ENCODE data around the gene HMBS. TPM values are rescaled to one million over a fixed set of nuclear protein-coding genes. Genes with fewer than 3 reads are reported as not detected.

HMBS gene
- total RNA-seq, 1 donor from 2014 or later, result 19.5 TPM

DNA sequence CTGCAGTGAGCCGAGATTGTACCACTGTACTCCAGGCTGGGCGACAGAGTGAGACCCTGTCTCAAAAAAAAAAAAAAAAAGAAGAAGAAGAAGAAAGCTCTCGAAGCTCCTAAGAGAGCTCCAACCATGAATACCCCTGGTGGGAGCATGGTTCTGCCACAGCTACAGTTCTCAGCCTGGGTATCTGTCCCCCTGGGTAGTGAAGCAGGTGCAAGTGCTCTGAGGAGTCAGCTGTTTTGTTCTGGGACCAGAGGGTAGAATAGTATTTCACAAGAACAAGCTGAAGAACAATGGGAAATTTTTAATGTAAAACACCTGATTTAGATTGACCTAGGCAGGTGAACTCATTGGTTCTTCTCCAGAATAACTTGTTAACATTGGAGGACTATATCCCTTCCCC, 23.4 kb upstream of the HMBS start:
- Histone ChIP-seq H3K4me1 (peaks cover 15% of the 10 kb centered on the region), H3K27me3 (no peaks in the 10 kb centered on the region), H3K9me3 (no peaks in the 10 kb centered on the region), H3K27ac (no peak overlapping the region), H3K36me3 (no peaks in the 10 kb centered on the region), H3K4me3 (no peak overlapping the region)
- intact Hi-C loops (cut with DNase I), result no loop called here
- TF ChIP-seq, protein P1, sequence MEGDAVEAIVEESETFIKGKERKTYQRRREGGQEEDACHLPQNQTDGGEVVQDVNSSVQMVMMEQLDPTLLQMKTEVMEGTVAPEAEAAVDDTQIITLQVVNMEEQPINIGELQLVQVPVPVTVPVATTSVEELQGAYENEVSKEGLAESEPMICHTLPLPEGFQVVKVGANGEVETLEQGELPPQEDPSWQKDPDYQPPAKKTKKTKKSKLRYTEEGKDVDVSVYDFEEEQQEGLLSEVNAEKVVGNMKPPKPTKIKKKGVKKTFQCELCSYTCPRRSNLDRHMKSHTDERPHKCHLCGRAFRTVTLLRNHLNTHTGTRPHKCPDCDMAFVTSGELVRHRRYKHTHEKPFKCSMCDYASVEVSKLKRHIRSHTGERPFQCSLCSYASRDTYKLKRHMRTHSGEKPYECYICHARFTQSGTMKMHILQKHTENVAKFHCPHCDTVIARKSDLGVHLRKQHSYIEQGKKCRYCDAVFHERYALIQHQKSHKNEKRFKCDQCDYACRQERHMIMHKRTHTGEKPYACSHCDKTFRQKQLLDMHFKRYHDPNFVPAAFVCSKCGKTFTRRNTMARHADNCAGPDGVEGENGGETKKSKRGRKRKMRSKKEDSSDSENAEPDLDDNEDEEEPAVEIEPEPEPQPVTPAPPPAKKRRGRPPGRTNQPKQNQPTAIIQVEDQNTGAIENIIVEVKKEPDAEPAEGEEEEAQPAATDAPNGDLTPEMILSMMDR (IDR thresholded peaks at IDR 0.05), result no peak
- DNase-seq (no peak), ATAC-seq (no peak)

DNA sequence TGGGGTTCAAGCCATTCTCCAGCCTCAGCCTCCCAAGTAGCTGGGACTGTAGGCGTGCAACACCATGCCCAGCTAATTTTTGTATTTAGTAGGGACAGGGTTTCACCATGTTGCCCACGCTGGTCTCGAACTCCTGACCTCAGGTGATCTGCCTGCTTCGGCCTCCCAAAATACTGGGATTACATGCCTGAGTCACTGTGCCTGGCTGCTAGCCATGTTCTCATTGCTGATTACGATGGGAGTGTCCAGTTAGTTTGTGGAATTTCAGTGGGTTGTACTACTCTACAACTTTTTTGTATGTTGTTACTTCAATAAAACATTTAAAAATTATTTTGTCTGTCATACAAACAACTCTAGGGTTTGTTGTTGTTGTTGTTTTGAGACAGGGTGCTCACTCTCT, 21.9 kb upstream of the HMBS start:
- intact Hi-C loops (cut with DNase I), result no loop called here
- Histone ChIP-seq H3K27ac (no peak overlapping the region), H3K4me1 (peaks cover 20% of the 10 kb centered on the region), H3K36me3 (no peaks in the 10 kb centered on the region), H3K9me3 (no peaks in the 10 kb centered on the region), H3K27me3 (no peaks in the 10 kb centered on the region), H3K4me3 (no peak overlapping the region)
- DNase-seq (no peak), ATAC-seq (no peak)
- TF ChIP-seq, protein P1 (IDR thresholded peaks at IDR 0.05), result no peak

DNA sequence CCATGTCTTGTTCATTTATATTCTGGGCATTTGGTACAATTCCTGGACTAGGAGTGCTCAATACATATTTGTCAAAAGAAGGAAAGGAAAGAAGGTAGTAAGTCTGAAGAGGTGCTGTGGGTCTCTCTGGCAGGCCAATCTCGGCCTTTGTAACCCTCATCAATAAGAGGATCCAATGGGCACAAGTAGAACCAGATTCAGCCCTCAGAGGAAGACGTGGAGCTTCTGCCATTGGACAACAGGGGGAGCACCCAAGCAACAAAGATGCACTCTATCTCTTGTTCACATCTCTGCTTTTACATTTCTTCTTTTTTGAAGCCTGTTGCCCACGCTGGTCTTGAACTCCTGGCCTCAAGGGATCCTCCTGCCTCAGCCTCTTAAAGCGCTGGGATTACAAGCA, 19.3 kb upstream of the HMBS start:
- TF ChIP-seq, protein P1 (IDR thresholded peaks at IDR 0.05), result peak; percentile 36
- Histone ChIP-seq H3K9me3 (no peaks in the 10 kb centered on the region), H3K4me3 (no peak overlapping the region), H3K27me3 (no peaks in the 10 kb centered on the region), H3K4me1 (peaks cover 22% of the 10 kb centered on the region), H3K36me3 (peaks cover 10% of the 10 kb centered on the region), H3K27ac (no peak overlapping the region)
- ATAC-seq, result no peak
- no peak for DNase-seq
- intact Hi-C loops (cut with DNase I), result no loop called here

DNA sequence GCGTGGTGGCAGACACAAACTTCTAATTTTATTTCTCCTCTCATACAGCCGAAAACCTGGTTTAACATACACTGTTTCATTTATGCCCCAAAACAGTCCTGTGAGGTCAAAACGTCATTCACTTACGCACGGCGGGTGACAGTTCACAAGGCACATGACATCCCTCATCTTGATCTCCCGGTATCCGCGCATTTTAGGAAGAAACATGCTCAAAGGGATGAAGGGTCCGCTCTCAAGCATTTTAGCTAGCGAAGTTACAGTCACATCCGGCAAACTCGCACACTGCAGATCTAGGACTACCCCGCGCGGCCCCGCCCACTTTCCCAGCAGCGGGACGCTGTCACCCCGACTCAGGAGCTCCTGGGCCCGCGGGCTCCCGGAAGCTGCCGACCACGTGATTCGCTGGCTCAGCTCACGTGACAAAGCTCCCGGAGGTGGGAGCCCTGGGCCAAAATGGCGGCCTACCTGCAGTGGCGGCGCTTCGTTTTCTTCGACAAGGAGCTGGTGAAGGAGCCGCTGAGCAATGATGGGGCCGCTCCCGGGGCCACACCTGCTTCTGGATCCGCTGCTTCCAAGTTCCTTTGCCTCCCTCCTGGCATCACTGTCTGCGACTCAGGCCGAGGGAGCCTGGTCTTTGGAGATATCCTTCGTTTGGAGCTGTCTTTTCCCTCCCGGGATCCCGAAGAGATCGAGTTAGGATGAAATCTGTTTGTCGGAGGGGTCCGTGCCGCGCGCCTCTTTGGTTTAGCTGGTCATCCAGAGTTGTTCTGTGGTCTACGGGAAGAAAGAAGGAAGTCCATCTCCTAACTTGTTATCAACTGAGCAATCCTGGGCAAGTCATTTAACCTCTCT, 17.1 kb upstream of the HMBS start, which contains the start of gene VPS11:
VPS11 (plus strand) TSS at position 448 of the 852 bp plus-strand sequence; CDS start at position 454, 6 bp downstream.
- Histone ChIP-seq H3K27me3 (no peaks in the 10 kb centered on the region), H3K4me1 (peaks cover 22% of the 10 kb centered on the region), H3K9me3 (no peaks in the 10 kb centered on the region), H3K36me3 (peaks cover 33% of the 10 kb centered on the region), H3K4me3 (peak within 1 kb of the TSS; percentile 96), H3K27ac (peak within 1 kb of the TSS; percentile 91)
- intact Hi-C loops (cut with DNase I), result no loop called here
- DNase-seq, result peak; percentile 99
- ATAC-seq, result peak; percentile 99
- TF ChIP-seq, protein P1 (IDR thresholded peaks at IDR 0.05), result no peak

DNA sequence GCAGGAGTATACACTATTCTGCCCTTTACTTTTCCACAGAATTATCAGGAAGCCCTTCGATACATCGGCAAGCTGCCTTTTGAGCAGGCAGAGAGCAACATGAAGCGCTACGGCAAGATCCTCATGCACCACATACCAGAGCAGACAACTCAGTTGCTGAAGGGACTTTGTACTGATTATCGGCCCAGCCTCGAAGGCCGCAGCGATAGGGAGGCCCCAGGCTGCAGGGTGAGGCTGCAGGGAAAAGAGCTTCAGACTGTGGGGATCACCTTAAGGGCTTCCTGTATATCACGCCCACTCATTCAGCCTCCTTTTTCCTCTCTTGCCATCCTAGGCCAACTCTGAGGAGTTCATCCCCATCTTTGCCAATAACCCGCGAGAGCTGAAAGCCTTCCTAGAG, 6.8 kb upstream of the HMBS start:
- H3K36me3 ChIP-seq, result peaks cover 98% of the 10 kb centered on the region
- ATAC-seq (no peak), DNase-seq (no peak)
- TF ChIP-seq, protein P1 (IDR thresholded peaks at IDR 0.05), result no peak
- no peak overlapping the region for H3K27ac ChIP-seq
- no peak overlapping the region for H3K4me3 ChIP-seq
- intact Hi-C loops (cut with DNase I), result no loop called here
- no peaks in the 10 kb centered on the region for H3K27me3 ChIP-seq
- H3K4me1 ChIP-seq, result no peaks in the 10 kb centered on the region
- no peaks in the 10 kb centered on the region for H3K9me3 ChIP-seq

Measured in upper lobe of right lung (tissue), 1 donor.